EH (cell line): ENCODE data around the gene PTPN14.

ENCODE experiments used
- DNase-seq: peaks from one replicate; pipeline ENCODE4 v3.0.0-alpha.2; 2015; ENCODE audit warnings: low read depth

Gene PTPN14

DNA sequence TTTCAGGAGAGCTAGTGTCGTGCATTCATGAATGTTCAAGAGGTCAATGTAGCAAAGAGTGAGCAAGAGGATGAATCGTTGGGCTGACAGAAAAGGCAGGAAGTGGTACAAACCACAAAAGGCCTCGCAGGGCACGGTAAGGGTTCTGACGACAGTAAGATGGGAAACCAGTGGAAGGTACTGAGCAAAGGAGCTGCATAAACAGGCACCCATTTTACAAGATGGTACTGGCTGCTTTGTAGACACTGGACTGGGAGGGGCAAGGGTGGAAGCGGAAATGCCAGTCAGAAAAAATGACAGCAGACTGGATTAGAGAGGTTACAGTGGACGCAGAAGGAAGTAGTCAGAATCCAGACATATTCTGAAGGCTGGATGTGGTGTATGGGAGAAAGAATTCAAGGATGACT lies 123.5 kb downstream of the PTPN14 start:
- peak; percentile 97 for DNase-seq

DNA sequence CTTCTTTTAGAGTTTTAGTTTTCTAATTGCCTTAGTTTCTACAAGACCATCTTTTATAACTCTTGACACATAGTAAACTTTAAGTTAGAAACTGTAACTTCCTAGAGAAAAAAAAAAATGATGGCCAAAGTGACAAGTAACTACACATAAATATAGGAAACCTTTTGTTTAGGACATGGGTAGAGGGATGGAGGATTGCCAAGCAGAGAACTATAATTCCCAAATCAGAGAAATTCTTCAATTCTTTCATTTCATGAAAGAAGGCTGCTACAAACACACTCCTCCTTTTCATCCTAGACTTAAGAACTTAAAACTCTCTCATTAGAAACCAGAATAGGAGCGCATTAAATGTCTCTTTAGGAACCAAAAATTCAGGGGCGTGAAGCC lies 125.0 kb downstream of the PTPN14 start:
- no peak for DNase-seq

- DNase-seq, result peak; percentile 45
Observed at GRCh38 chr1:214425716-214426425, 125.5 kb downstream of the PTPN14 start.

DNA sequence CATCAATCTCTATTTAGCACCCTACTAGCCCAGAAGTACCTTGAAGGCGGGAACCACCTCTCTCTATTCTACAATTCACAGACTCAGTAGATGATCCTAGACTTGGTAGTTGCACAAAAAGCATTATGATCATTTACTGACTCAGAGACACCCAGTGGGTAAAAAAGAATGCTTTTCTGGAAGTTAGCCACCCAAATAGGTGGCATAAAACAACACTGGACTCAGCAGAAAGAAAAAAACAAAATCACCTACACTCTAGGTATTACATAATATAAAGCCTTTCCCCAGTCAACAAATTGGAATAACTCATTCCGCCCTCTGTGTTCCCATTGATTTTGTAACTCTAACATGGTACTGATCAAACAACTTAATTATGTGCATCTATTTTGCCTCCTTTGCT lies 126.3 kb downstream of the PTPN14 start:
- no peak for DNase-seq

DNA sequence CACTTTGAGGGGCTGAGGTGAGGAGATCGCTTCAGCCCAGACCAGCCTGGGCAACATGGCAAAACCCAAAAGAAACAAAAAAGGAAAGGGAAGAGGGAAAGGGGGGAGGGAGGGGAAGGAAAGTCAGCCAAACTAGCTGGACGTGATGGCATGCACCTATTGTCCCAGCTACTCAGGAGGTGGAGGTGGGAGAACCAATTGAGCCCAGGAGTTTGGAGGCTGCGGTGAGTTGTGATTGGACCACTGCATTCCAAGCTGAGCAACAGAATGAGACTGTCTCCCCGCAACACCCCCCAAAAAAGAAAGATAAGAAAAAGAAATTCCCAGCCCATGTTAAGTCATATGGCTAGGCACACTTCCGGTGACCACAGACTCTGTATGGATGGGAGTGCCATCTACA lies 128.4 kb downstream of the PTPN14 start:
- no peak for DNase-seq

- DNase-seq, result peak; percentile 89
Observed at GRCh38 chr1:214422137-214422671, 129.2 kb downstream of the PTPN14 start.

GRCh38 chr1:214420833-214421232 lies 130.6 kb downstream of the PTPN14 start:
- DNase-seq, result no peak

DNA sequence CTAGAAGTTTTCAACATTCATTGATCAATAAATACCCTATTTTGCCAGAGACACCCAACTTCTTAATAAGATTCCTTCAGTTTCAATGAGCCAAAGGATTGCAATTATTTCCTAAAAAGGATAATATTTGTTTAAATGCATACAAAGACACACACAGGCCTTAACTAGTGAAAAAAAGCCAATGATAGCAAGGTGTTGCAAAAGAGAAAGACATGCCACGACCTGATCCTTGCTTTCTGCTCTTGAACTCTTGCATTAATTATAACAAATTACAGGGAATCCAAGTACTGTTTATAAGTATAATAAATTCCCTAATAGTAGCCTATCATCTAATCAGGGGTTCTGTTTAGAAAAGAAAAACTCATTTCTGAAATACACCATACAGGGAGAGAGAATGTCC lies 131.1 kb downstream of the PTPN14 start:
- no peak for DNase-seq

DNA sequence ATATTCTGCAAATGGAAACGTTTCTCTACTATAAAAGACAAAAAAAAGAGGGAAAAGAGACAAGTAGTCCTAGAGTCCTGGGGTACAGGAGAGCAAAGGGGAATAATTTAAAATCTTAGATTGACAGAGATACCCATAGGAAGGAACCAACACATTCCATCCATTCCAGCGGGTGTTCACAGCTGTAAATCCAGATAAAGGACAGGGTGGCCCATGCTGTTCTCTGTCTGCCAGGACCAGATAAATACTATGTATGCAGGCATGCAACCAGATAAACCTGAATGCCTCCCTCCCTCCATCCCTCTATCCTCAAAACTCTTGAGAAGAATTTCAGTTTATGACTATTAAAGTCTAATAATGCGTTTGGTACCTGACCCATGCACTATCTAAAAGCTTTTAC lies 131.8 kb downstream of the PTPN14 start:
- DNase-seq, result peak; percentile 30

GRCh38 chr1:214418391-214418790 lies 133.0 kb downstream of the PTPN14 start:
- peak; percentile 64 for DNase-seq

DNA sequence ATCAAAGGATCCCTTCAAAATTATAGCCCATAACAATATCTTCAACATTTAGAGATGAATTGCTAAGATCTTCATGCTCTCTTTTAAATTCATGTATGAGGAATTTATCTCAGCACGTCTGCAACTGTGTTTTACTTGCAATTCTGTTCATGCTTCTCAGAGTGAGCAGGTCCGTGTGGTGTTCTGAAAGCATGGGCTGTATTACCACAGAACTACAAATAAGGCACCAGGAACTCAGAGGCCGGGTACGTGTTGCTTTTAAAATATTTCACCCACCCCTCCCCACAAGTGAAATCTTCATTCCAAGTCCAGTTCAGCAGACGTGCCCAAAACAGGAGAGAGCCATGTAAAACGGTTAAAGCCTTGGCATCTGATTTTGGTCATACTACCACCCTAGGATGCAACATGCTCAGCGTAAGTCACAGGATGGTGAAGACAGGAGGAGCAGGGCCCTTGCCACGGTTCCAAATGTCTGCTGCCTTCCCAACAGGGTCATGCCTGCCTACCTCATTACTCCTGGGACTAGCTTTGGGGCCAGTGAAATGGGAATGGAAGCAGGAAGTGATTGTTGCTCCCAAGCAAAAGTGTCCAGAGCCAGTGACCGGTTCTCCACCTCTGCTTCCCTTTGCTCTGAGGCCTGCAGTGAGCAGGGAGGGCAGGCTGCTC lies 133.7 kb downstream of the PTPN14 start:
- no peak for DNase-seq

GRCh38 chr1:214416858-214417257 lies 134.5 kb downstream of the PTPN14 start:
- no peak for DNase-seq

DNA sequence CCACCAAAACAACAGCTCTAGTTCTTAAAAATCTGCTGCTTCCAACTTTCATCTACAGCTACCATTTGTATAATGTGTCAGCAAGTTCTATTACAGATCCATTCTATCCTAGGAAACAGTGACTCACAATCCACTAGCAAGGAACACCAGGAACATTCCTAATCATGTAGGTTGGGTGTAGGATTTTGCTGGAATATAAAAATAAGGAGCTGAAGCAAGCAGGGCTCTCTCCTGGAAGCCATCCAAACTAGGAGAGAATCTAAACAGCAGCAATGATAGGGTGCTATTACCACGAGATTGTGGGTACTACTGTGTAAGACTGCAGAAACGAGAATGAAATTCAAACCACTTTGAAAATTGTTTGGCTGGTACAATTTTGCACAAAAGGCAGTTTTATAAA lies 135.0 kb downstream of the PTPN14 start:
- DNase-seq, result peak; percentile 80

DNA sequence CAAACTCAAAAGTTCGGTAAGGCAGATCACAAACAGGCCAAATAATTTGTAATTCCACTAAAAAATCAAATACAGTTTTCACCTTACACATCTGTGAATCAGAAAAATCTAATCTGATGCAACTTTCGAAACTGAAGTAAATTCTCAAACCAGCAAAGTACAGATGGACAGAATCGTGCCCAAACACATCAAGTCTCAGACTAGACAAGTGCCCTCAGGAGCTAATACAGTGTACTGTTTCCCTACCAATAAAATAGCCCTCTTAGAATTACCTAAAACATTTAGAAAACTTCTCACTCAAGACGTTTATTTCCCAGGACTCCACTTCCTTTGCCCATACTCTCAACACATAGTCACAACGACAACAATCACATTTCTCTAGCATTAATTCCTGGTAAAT lies 136.3 kb downstream of the PTPN14 start:
- no peak for DNase-seq

DNA sequence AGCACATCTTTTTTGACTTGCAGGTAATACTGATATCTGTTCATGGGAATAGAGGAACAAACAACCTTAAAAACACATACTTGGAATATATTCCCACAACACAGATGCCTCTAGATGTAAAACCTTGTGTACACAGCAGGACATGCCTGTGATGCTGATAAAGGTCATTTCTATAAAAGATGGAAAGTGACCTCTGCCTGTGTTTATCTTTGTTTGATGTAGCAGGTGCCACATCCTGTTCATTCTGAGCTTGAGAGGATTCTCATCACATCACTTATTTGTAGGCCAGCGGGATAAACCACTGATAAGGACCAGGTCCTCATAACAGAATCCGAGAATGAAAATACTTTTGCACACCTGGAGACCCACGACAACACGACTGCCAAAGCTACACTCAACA lies 136.7 kb downstream of the PTPN14 start:
- DNase-seq, result no peak

DNA sequence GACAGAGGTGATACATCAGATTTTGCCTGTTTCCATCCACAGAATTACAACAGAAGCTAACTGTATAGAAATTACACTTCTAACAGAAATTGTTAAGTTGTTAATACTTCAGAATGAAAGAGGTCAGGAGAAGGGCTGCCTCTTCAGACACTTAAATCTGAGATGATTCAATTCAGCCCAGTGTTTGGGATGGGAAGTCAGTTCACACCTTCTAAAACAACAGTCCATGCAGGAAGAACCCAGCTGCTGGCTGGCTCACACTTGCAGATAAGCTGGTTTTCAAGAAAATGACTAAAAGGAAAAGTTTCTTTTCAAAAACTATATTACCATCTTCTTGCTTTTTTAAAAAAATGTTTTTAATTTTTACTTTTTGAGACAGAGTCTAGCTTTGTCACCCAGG lies 138.1 kb downstream of the PTPN14 start:
- no peak for DNase-seq

DNA sequence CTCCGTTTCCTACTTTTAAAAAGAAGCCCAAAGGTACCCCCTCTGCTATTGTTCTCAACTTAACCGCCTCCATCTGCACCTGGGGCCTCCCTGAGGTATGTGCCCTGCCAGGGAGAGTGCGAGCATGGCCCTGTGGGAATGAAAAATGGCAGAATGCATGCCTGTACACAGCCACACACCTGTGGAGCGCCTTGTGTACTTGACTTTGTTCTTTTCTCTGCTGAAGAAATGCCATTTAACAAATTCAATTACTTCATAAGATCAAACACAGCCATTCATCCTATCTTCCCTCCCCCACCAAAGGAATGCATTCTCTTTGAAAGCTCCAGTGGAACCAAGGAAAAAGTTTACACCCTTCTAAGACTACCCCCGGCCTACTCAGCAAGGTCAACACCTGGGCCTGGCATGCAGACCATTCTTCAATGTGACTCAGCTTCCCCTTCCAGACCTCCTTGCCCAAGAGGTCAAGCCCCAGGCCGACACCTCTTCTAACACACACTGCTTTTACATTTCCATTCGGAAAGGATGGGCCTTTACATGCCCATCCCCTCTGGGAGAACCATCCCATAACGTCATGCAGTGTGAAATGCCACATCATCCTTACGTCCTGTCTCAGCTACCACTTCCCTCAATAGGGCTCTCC lies 146.7 kb downstream of the PTPN14 start:
- DNase-seq, result peak; percentile 30

GRCh38 chr1:214404154-214404553 lies 147.2 kb downstream of the PTPN14 start:
- peak; percentile 85 for DNase-seq

DNA sequence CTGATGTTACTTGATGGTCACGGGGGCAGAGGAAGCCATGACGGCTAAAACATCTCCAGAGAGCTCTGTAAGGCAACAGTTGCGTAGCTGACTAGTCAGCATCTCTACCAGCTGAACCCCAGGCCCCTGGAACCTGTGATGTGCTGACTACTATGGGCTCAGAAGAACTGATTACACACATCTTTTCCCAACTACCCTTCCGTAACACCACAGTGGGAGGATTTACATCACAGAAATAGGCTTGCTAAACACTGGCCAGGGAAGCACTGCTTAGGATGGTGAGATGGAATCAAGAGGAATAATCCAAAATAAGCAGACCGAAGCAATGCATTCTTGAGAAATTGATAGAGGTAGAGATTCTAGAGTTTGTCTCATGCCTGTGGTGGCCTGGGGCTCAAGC lies 148.0 kb downstream of the PTPN14 start:
- DNase-seq, result no peak

DNA sequence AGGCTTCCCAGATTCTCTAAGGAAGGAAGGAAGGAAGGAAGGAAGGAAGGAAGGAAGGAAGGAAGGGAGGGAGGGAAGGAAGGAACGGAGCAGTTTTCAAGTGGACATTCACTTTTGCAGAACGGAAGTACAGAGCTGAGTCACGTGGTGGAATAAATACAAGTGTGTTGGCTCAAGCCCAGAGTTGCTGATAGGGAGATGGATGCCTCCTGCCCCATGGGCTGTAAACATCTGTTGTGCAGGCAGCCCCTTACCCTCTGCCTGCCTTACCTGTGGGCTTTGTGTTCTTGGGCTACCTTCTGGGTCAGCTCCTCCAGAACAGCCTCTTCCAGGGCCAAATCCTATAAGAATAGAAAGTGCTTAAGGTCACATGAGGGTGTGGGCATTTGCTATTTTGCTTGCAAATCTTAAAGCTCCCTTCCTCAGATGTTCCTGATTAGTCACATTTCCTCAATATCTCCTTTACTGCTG lies 148.8 kb downstream of the PTPN14 start:
- peak; percentile 52 for DNase-seq

GRCh38 chr1:214401666-214402065 lies 149.7 kb downstream of the PTPN14 start:
- peak; percentile 47 for DNase-seq

GRCh38 chr1:214400131-214400530 lies 151.3 kb downstream of the PTPN14 start:
- DNase-seq, result no peak

GRCh38 chr1:214398490-214398889 lies 152.9 kb downstream of the PTPN14 start:
- no peak for DNase-seq
